ENCODE data around the gene MAGI2.

MAGI2 gene

DNA sequence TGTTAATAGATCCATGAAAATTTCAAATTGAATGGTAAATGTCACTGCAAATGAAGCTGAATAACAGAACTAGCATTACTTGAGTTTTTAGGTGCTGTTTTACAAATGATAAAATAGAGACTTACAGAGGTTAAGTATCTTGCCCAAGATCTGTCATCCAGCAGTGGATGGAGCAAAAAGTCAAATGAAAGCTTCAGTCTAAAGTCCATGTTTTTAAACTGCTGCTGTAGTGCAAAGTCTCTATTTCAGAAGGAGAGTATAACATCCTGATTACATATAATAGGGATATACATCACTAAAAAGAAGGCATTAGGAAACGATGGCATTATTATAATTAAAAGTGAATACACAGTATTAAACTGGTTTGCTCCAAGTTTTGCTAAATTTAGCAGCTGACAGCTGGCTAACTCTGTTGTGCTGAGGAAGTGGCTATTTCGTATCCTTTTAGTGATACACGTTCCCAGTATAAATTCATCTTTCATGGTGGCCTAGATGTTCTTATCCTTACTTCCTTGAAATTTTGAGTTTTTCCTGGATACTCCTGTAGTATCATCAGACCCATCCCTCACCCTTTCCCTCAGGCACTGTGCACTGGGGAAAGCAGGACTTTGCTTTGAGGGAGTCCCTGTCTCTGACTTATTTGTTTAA is 603.2 kb downstream of the MAGI2 start:
- TF ChIP-seq CSDC2 (CRISPR knock-in tag; IDR thresholded peaks at IDR 0.05) (no peak), POU6F1 (CRISPR knock-in tag; IDR thresholded peaks at IDR 0.05; ENCODE audit: borderline replicate concordance, low read depth) (no peak), ESRRG (CRISPR knock-in tag; IDR thresholded peaks at IDR 0.05) (no peak), RARB (CRISPR knock-in tag; IDR thresholded peaks at IDR 0.05) (no peak), ZFP30 (CRISPR knock-in tag; IDR thresholded peaks at IDR 0.05) (no peak), ARNTL (CRISPR knock-in tag; IDR thresholded peaks at IDR 0.05; ENCODE audit: borderline replicate concordance, low read depth) (no peak), PPARA (CRISPR knock-in tag; IDR thresholded peaks at IDR 0.05; ENCODE audit: borderline replicate concordance) (no peak), ZFP3 (CRISPR knock-in tag; IDR thresholded peaks at IDR 0.05) (no peak), CSRNP3 (CRISPR knock-in tag; IDR thresholded peaks at IDR 0.05) (no peak), OSR1 (CRISPR knock-in tag; IDR thresholded peaks at IDR 0.05) (no peak), GLIS3 (CRISPR knock-in tag; IDR thresholded peaks at IDR 0.05) (no peak), TOX (CRISPR knock-in tag; IDR thresholded peaks at IDR 0.05; ENCODE audit: borderline replicate concordance) (no peak), ZNF565 (CRISPR knock-in tag; conservative IDR thresholded peaks at IDR 0.05; ENCODE audit: low read depth) (no peak), CREB5 (CRISPR knock-in tag; IDR thresholded peaks at IDR 0.05; ENCODE audit: low read depth) (no peak), ISL1 (CRISPR knock-in tag; IDR thresholded peaks at IDR 0.05) (no peak), SNAI2 (CRISPR knock-in tag; IDR thresholded peaks at IDR 0.05) (no peak)
- ATAC-seq = no peak

DNA sequence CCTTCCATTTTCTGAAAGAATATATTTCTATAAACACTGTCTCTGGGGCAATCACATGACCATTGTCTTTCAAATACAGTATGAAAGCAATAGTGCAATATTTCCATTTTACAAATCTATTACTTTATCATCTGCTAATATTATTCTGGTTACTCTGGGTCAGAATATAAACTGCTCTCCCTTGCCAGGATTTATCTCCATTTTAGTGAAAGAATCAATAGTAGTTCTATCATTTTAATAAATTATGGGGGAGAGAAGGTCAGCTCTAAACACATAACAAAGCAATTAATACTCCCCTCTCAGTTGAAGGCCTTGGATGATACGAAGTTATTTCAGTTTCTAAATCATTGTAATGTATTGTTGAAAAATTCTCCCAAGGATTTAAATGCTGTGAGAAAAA is 608.3 kb downstream of the MAGI2 start:
- no peak for ATAC-seq
- no peak for TF ChIP-seq ZNF565 (CRISPR knock-in tag; conservative IDR thresholded peaks at IDR 0.05; ENCODE audit: low read depth)
- no peak for TF ChIP-seq ESRRG (CRISPR knock-in tag; IDR thresholded peaks at IDR 0.05)
- no peak for TF ChIP-seq TOX (CRISPR knock-in tag; IDR thresholded peaks at IDR 0.05; ENCODE audit: borderline replicate concordance)
- no peak for TF ChIP-seq POU6F1 (CRISPR knock-in tag; IDR thresholded peaks at IDR 0.05; ENCODE audit: borderline replicate concordance, low read depth)
- no peak for TF ChIP-seq ARNTL (CRISPR knock-in tag; IDR thresholded peaks at IDR 0.05; ENCODE audit: borderline replicate concordance, low read depth)
- TF ChIP-seq, protein P1, sequence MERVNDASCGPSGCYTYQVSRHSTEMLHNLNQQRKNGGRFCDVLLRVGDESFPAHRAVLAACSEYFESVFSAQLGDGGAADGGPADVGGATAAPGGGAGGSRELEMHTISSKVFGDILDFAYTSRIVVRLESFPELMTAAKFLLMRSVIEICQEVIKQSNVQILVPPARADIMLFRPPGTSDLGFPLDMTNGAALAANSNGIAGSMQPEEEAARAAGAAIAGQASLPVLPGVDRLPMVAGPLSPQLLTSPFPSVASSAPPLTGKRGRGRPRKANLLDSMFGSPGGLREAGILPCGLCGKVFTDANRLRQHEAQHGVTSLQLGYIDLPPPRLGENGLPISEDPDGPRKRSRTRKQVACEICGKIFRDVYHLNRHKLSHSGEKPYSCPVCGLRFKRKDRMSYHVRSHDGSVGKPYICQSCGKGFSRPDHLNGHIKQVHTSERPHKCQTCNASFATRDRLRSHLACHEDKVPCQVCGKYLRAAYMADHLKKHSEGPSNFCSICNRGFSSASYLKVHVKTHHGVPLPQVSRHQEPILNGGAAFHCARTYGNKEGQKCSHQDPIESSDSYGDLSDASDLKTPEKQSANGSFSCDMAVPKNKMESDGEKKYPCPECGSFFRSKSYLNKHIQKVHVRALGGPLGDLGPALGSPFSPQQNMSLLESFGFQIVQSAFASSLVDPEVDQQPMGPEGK (CRISPR knock-in tag; IDR thresholded peaks at IDR 0.05; ENCODE audit: borderline replicate concordance) = no peak

DNA sequence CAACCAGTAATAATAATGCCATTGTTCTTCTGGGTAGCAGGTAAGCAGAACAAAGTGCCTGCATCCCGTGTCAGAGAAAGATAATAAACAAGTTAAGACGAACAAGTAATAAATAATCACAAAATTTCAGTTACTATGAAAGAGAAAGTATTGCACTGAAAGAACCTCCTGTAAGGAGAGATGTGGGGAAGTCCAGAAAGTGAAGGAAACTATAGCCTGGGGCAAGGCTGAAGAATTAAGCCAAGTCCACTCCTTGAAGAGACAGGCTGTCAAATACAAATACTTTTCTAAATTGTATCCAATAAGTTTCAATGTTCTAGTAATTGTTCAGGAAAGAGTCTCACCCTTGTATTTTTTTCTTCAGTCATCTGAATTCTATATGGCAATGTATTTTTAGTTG is 611.4 kb downstream of the MAGI2 start:
- no peak for ATAC-seq
- TF ChIP-seq SNAI2 (CRISPR knock-in tag; IDR thresholded peaks at IDR 0.05) (no peak), RARB (CRISPR knock-in tag; IDR thresholded peaks at IDR 0.05) (no peak), ZNF70 (CRISPR knock-in tag; IDR thresholded peaks at IDR 0.05) (no peak), CREB5 (CRISPR knock-in tag; IDR thresholded peaks at IDR 0.05; ENCODE audit: low read depth) (no peak), POU6F1 (CRISPR knock-in tag; IDR thresholded peaks at IDR 0.05; ENCODE audit: borderline replicate concordance, low read depth) (no peak), ESRRG (CRISPR knock-in tag; IDR thresholded peaks at IDR 0.05) (no peak), PPARA (CRISPR knock-in tag; IDR thresholded peaks at IDR 0.05; ENCODE audit: borderline replicate concordance) (no peak), CSRNP3 (CRISPR knock-in tag; IDR thresholded peaks at IDR 0.05) (no peak), TSHZ2 (CRISPR knock-in tag; IDR thresholded peaks at IDR 0.05) (no peak)

All from SK-N-SH treated with all-trans-retinoic acid at 6 μM for 48 hours (cell line).